GM12878 (cell line): Measurements from ENCODE around the gene DST.

Experiments
- CTCF ChIP-seq, 3 experiments: IDR thresholded peaks in 2 of 3; conservative IDR thresholded peaks in 1 of 3; 2 replicates each; pipeline ENCODE4 v1.5.1; 2011; ENCODE audit warnings: low read depth in 3 of 3, low read length in 3 of 3, mild to moderate bottlenecking in 3 of 3, control low read depth in 2 of 3, moderate library complexity in 2 of 3, inconsistent platforms in 1 of 3, mixed read lengths in 1 of 3; ENCODE audit not compliant: control insufficient read depth in 2 of 3, insufficient read depth in 1 of 3; ENCODE audit errors: extremely low read depth in 1 of 3
- IKZF2 ChIP-seq, 2 experiments: fragments of 450-650 bp; IDR thresholded peaks; 2 replicates each; pipeline ENCODE4 v1.6.1; 2017; ENCODE audit warnings: mild to moderate bottlenecking in 2 of 2, moderate library complexity in 2 of 2
- PAX5 ChIP-seq: IDR thresholded peaks from 2 replicates; pipeline ENCODE4 v1.6.1; 2011; ENCODE audit warnings: low read depth, low read length, borderline replicate concordance
- POLR2A ChIP-seq: IDR thresholded peaks from 2 replicates; pipeline ENCODE4 v1.6.1; 2011; ENCODE audit warnings: low read depth, mild to moderate bottlenecking, low read length
- USF2 ChIP-seq: IDR thresholded peaks from 2 replicates; pipeline ENCODE4 v1.6.1; 2011; ENCODE audit warnings: low read depth, low read length, improper control_type of control experiment, borderline replicate concordance
- ZBTB33 ChIP-seq: fragments of 450-650 bp; IDR thresholded peaks from 2 replicates; pipeline ENCODE4 v1.6.1; 2017; ENCODE audit warnings: mild to moderate bottlenecking

GRCh38 chr6:56637640-56638039, 5.0 kb downstream of the DST start:
- TF ChIP-seq POLR2A (no peak), PAX5 (no peak), IKZF2 (IDR thresholded peaks at IDR 0.05) (peak; percentile 52 to 56; a peak in 2 of 4 replicates), CTCF (IDR thresholded peaks at IDR 0.05 in 2 of 3, conservative IDR thresholded peaks at IDR 0.05 in 1 of 3; ENCODE audit: control insufficient read depth in 2 of 3, extremely low read depth in 1 of 3, insufficient read depth in 1 of 3, low read depth in 3 of 3, low read length in 3 of 3) (peak; percentile 51 to 59 (median 55); a peak in 5 of 6 replicates), USF2 (no peak), ZBTB33 (no peak)
